ENCODE results near the gene PIGU.
"Not testable (repeated sequence)": the region's sequence is repeated elsewhere in the genome, so short reads cannot be mapped to it uniquely, and the experiment has no call there.

PIGU gene

DNA sequence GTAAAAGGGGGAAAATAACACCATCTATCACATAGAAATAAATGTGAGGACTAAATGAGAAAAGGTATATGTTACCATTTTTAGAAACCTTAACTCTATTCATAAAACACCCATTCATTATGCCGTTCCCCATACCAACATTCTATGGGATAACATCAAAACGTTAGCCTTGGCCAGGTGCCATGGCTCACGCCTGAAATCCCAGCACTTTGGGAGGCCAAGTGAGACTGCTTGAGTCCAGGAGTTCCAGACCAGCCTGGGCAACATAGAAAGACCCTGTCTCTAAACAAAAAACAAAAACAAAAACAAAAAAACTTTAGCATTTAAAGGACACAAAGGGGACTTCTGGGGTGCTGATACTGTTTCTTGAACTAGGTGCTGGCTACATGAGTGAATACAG is 1.3 kb downstream of the PIGU start:
- no peaks in the 10 kb centered on the region for H3K4me1 ChIP-seq (ENCODE audit: control insufficient read depth, low read depth, low read length)
- no peaks in the 10 kb centered on the region for H3K27me3 ChIP-seq (ENCODE audit: insufficient read depth, low read length, poor library complexity)
- H4K5ac ChIP-seq (ENCODE audit: low read length): no peak overlapping the region
- H3K4ac ChIP-seq (ENCODE audit: low read depth, low read length): no peak overlapping the region
- H3K18ac ChIP-seq (ENCODE audit: low read length): no peak overlapping the region
- no peak overlapping the region for H3K4me3 ChIP-seq (ENCODE audit: low read length)
- H3K27ac ChIP-seq (ENCODE audit: low read depth, low read length): no peak overlapping the region
- no peak overlapping the region for H2BK15ac ChIP-seq (replicated peaks; ENCODE audit: low read depth)
- H3K4me2 ChIP-seq (ENCODE audit: low read length): no peak overlapping the region
- no peaks in the 10 kb centered on the region for H3K79me1 ChIP-seq (ENCODE audit: low read length)
- WGBS (ENCODE audit: extremely low coverage, insufficient coverage, low lambda C conversion rate): no CpG with 5 or more reads among the region's 3 CpGs
- H2BK5ac ChIP-seq (ENCODE audit: low read length): no peak overlapping the region
- H2BK120ac ChIP-seq (ENCODE audit: low read depth, low read length): no peak overlapping the region
- no peaks in the 10 kb centered on the region for H3K79me2 ChIP-seq (ENCODE audit: control insufficient read depth, insufficient read depth, low read length)
- DNase-seq: no peak
- no peak overlapping the region for H3K9ac ChIP-seq (ENCODE audit: low read length)
- no peak overlapping the region for H3K56ac ChIP-seq (ENCODE audit: low read length)
- no peaks in the 10 kb centered on the region for H3K36me3 ChIP-seq (ENCODE audit: control insufficient read depth, insufficient read depth, low read length)
- no peak overlapping the region for H3K23ac ChIP-seq (ENCODE audit: low read length)
- H4K8ac ChIP-seq (ENCODE audit: low read depth, low read length): no peak overlapping the region
- no peak overlapping the region for H2AK5ac ChIP-seq (ENCODE audit: low read length)

DNA sequence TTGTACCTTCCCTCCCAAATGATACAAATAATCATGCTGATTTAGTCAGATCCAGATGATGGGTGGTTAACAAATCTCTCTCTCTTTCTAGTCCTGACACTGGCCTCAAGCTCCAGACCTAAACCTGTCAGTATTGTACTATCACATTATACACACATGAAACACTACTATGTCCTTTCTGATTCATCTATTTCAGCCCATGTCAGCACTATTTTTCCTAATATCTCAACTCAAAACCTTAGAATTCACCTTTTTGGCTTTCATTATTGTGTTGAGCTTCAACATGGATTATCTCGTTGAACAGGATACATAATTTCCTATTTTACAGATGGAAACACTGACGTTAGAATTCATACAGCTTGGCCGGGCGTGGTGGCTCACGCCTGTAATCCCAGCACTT is 3.5 kb downstream of the PIGU start:
- Histone ChIP-seq H3K27me3 (ENCODE audit: insufficient read depth, low read length, poor library complexity) (no peaks in the 10 kb centered on the region), H3K4me2 (ENCODE audit: low read length) (no peak overlapping the region), H2BK5ac (ENCODE audit: low read length) (no peak overlapping the region), H3K36me3 (ENCODE audit: control insufficient read depth, insufficient read depth, low read length) (no peaks in the 10 kb centered on the region), H3K4me3 (ENCODE audit: low read length) (no peak overlapping the region), H2BK120ac (ENCODE audit: low read depth, low read length) (no peak overlapping the region), H3K79me1 (ENCODE audit: low read length) (no peaks in the 10 kb centered on the region), H3K4me1 (ENCODE audit: control insufficient read depth, low read depth, low read length) (no peaks in the 10 kb centered on the region), H4K8ac (ENCODE audit: low read depth, low read length) (no peak overlapping the region), H2BK15ac (replicated peaks; ENCODE audit: low read depth) (no peak overlapping the region), H3K56ac (ENCODE audit: low read length) (no peak overlapping the region), H3K79me2 (ENCODE audit: control insufficient read depth, insufficient read depth, low read length) (no peaks in the 10 kb centered on the region), H4K5ac (ENCODE audit: low read length) (no peak overlapping the region), H3K23ac (ENCODE audit: low read length) (no peak overlapping the region), H3K27ac (ENCODE audit: low read depth, low read length) (no peak overlapping the region), H3K18ac (ENCODE audit: low read length) (no peak overlapping the region), H2AK5ac (ENCODE audit: low read length) (no peak overlapping the region), H3K9ac (ENCODE audit: low read length) (no peak overlapping the region), H3K4ac (ENCODE audit: low read depth, low read length) (no peak overlapping the region)
- no peak for DNase-seq
- WGBS (ENCODE audit: extremely low coverage, insufficient coverage, low lambda C conversion rate): no CpG with 5 or more reads among the region's 5 CpGs

DNA sequence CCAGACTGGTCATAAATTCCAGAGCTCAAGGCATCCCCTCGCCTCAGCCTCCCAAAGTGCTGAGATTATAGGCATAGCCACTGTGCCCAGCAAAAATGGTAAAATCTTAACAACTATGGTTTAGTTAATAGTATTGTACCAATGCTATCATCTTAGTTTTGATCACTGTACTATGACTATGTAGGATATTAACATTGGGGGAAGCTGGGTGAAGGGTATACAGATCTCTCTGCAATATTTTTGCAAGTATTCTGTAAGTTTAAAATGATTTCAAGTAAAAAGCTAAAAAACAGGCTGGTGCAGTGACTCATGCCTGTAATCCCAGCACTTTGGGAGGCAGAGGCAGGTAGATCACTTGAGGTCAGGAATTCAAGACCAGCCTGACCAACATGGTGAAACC is 7.8 kb downstream of the PIGU start:
- no peak overlapping the region for H2BK120ac ChIP-seq (ENCODE audit: low read depth, low read length)
- H3K4me1 ChIP-seq (ENCODE audit: control insufficient read depth, low read depth, low read length): no peaks in the 10 kb centered on the region
- no peak overlapping the region for H3K18ac ChIP-seq (ENCODE audit: low read length)
- no peak overlapping the region for H3K27ac ChIP-seq (ENCODE audit: low read depth, low read length)
- no peak overlapping the region for H3K4me3 ChIP-seq (ENCODE audit: low read length)
- H4K5ac ChIP-seq (ENCODE audit: low read length): no peak overlapping the region
- no peak overlapping the region for H2BK15ac ChIP-seq (replicated peaks; ENCODE audit: low read depth)
- WGBS (ENCODE audit: extremely low coverage, insufficient coverage, low lambda C conversion rate): no CpG with 5 or more reads among the region's 1 CpG
- no peak overlapping the region for H3K23ac ChIP-seq (ENCODE audit: low read length)
- H3K56ac ChIP-seq (ENCODE audit: low read length): no peak overlapping the region
- H3K27me3 ChIP-seq (ENCODE audit: insufficient read depth, low read length, poor library complexity): no peaks in the 10 kb centered on the region
- no peak overlapping the region for H3K4me2 ChIP-seq (ENCODE audit: low read length)
- H2AK5ac ChIP-seq (ENCODE audit: low read length): no peak overlapping the region
- no peaks in the 10 kb centered on the region for H3K36me3 ChIP-seq (ENCODE audit: control insufficient read depth, insufficient read depth, low read length)
- H2BK5ac ChIP-seq (ENCODE audit: low read length): no peak overlapping the region
- no peak overlapping the region for H4K8ac ChIP-seq (ENCODE audit: low read depth, low read length)
- H3K79me1 ChIP-seq (ENCODE audit: low read length): no peaks in the 10 kb centered on the region
- H3K9ac ChIP-seq (ENCODE audit: low read length): no peak overlapping the region
- H3K79me2 ChIP-seq (ENCODE audit: control insufficient read depth, insufficient read depth, low read length): no peaks in the 10 kb centered on the region
- no peak for DNase-seq
- H3K4ac ChIP-seq (ENCODE audit: low read depth, low read length): no peak overlapping the region

DNA sequence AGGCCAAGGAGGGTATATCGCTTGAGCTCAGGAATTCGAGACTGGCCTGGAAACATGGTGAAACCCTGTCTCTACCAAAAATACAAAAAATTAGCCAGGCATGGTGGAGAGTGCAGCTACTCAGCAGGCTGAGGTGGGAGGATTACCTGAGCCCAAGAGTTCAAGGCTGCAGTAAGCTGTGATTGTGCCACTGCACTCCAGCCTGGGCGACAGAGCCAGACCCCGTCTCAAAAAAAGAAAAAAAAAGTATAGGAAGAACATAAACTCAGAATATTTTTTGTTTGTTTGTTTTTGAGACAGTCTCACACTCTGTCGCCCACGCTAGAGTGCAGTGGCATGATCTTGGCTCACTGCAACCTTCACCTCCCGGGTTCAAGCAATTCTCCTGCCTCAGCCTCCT is 12.1 kb downstream of the PIGU start:
- H4K8ac ChIP-seq (ENCODE audit: low read depth, low read length); H3K79me2 ChIP-seq (ENCODE audit: control insufficient read depth, insufficient read depth, low read length); H3K4me2 ChIP-seq (ENCODE audit: low read length); H3K18ac ChIP-seq (ENCODE audit: low read length); H2AK5ac ChIP-seq (ENCODE audit: low read length); H3K23ac ChIP-seq (ENCODE audit: low read length); H3K79me1 ChIP-seq (ENCODE audit: low read length); H3K56ac ChIP-seq (ENCODE audit: low read length); H2BK15ac ChIP-seq (replicated peaks; ENCODE audit: low read depth); H3K4ac ChIP-seq (ENCODE audit: low read depth, low read length); H3K4me3 ChIP-seq (ENCODE audit: low read length); H3K27me3 ChIP-seq (ENCODE audit: insufficient read depth, low read length, poor library complexity); H3K27ac ChIP-seq (ENCODE audit: low read depth, low read length); H3K9ac ChIP-seq (ENCODE audit: low read length); DNase-seq; H3K36me3 ChIP-seq (ENCODE audit: control insufficient read depth, insufficient read depth, low read length); H3K4me1 ChIP-seq (ENCODE audit: control insufficient read depth, low read depth, low read length); H2BK120ac ChIP-seq (ENCODE audit: low read depth, low read length); H2BK5ac ChIP-seq (ENCODE audit: low read length); H4K5ac ChIP-seq (ENCODE audit: low read length): not testable (repeated sequence)
- no CpG with 5 or more reads among the region's 7 CpGs for WGBS (ENCODE audit: extremely low coverage, insufficient coverage, low lambda C conversion rate)

DNA sequence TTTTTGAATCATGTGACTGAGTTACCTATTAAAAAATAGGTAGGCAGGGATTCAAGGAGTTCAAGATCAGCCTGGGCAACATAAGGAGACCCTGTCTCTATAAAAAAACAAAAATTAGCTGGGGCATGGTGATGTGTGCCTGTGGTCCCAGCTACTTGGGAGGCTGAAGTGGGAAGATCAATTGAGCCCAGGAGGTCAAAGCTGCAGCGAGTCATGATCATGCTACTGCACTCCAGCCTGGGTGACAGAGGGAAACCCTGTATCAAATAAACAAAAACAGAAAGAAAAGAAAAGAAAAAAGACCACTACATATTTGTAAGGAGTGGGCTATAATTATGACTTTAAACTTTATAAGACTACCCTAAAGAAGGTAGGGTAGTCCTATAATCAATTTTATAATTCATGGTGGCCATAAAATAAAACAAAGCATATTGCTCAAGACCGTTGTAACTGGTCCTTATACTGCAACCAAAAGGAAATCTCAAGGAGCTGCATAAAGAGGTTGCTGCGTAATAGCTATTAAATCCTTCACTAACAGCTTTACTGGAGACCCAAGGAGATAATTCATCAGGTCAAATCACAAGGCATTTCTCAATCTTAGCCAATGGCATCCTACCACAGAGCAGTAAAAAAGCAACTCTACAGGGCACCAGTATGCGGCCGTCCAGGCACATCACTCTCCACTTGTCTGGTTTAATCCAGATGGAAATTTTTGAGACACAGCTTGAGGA is 13.5 kb downstream of the PIGU start:
- Histone ChIP-seq H3K27ac (ENCODE audit: low read depth, low read length) (no peak overlapping the region), H3K18ac (ENCODE audit: low read length) (no peak overlapping the region), H2BK120ac (ENCODE audit: low read depth, low read length) (no peak overlapping the region), H3K23ac (ENCODE audit: low read length) (no peak overlapping the region), H3K36me3 (ENCODE audit: control insufficient read depth, insufficient read depth, low read length) (no peaks in the 10 kb centered on the region), H3K4me3 (ENCODE audit: low read length) (no peak overlapping the region), H3K79me1 (ENCODE audit: low read length) (no peaks in the 10 kb centered on the region), H3K4me1 (ENCODE audit: control insufficient read depth, low read depth, low read length) (no peaks in the 10 kb centered on the region), H3K27me3 (ENCODE audit: insufficient read depth, low read length, poor library complexity) (no peaks in the 10 kb centered on the region), H3K9ac (ENCODE audit: low read length) (no peak overlapping the region), H4K8ac (ENCODE audit: low read depth, low read length) (no peak overlapping the region), H3K4ac (ENCODE audit: low read depth, low read length) (no peak overlapping the region), H2BK5ac (ENCODE audit: low read length) (no peak overlapping the region), H3K56ac (ENCODE audit: low read length) (no peak overlapping the region), H3K4me2 (ENCODE audit: low read length) (no peak overlapping the region), H4K5ac (ENCODE audit: low read length) (no peak overlapping the region), H2BK15ac (replicated peaks; ENCODE audit: low read depth) (no peak overlapping the region), H3K79me2 (ENCODE audit: control insufficient read depth, insufficient read depth, low read length) (no peaks in the 10 kb centered on the region), H2AK5ac (ENCODE audit: low read length) (no peak overlapping the region)
- no peak for DNase-seq
- WGBS (ENCODE audit: extremely low coverage, insufficient coverage, low lambda C conversion rate): no CpG with 5 or more reads among the region's 5 CpGs

DNA sequence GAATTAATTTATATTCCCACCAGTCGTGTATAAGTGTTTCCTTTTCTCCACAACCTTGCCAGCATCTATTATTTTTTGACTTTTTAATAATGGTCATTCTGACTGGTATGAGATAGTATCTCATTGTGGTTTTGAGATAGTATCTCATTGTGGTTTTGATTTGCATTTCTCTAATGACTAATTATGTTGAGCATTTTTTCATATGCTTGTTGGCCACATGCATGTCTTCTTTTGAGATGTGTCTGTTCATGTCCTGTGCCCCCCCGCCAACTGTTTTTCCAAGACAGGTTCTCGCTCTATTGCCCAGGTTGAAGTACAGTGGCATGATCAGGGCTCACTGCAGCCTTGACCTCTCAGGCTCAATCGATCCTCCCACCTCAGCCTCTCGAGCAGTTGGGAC is 15.1 kb downstream of the PIGU start:
- not testable (repeated sequence) for DNase-seq; H3K4me2 ChIP-seq (ENCODE audit: low read length)

More for the DNA sequence above, 15.1 kb downstream of the PIGU start:
- H3K4me3 ChIP-seq (ENCODE audit: low read length); H4K8ac ChIP-seq (ENCODE audit: low read depth, low read length); H2BK5ac ChIP-seq (ENCODE audit: low read length); H3K56ac ChIP-seq (ENCODE audit: low read length); H3K23ac ChIP-seq (ENCODE audit: low read length); H3K27me3 ChIP-seq (ENCODE audit: insufficient read depth, low read length, poor library complexity); H3K4me1 ChIP-seq (ENCODE audit: control insufficient read depth, low read depth, low read length); H2BK120ac ChIP-seq (ENCODE audit: low read depth, low read length); H2AK5ac ChIP-seq (ENCODE audit: low read length); H3K27ac ChIP-seq (ENCODE audit: low read depth, low read length); H3K79me2 ChIP-seq (ENCODE audit: control insufficient read depth, insufficient read depth, low read length); H3K18ac ChIP-seq (ENCODE audit: low read length); H3K36me3 ChIP-seq (ENCODE audit: control insufficient read depth, insufficient read depth, low read length); H4K5ac ChIP-seq (ENCODE audit: low read length); H3K4ac ChIP-seq (ENCODE audit: low read depth, low read length); H2BK15ac ChIP-seq (replicated peaks; ENCODE audit: low read depth); H3K9ac ChIP-seq (ENCODE audit: low read length); H3K79me1 ChIP-seq (ENCODE audit: low read length): not testable (repeated sequence)
- WGBS (ENCODE audit: extremely low coverage, insufficient coverage, low lambda C conversion rate): no CpG with 5 or more reads among the region's 5 CpGs

All from mesendoderm (in vitro differentiated cells).